ENCODE data around the gene SAXO2. TPM values are rescaled to one million over a fixed set of nuclear protein-coding genes. Genes with fewer than 3 reads are reported as not detected.
A peak's percentile ranks its signal among the peaks of the same experiment; 100 is the strongest.
"Not testable (repeated sequence)": the region's sequence is repeated elsewhere in the genome, so short reads cannot be mapped to it uniquely, and the experiment has no call there.

The SAXO2 gene
- total RNA-seq, 1 donor from 2014 or later = 2.0 TPM

DNA sequence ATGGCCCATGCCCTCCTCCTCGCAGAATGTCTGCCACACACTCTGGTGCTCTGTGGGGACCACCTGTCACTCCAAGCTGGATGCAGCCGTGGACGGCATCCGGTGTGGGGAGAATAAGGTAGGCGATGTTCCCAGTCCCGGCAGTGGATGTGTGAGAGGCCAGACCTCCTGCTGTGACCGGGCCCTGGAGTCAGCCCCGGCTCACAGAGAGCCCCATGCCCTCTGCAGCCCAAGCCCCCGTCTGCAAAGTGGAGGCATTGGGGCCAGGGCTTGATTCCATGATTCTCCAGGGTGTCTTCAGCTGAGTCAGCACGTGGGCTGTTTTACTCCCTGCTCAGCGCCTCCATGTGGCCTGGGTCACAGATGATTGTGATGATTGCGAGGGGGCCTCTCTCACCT, 54.5 kb downstream of the SAXO2 start:
- DNase-seq (ENCODE audit: low spot score) = no peak
- peak overlapping the region; percentile 57 for H3K27ac Mint-ChIP-seq (ENCODE audit: unreplicated experiment)
- peaks cover 5% of the 10 kb centered on the region for H3K27me3 Mint-ChIP-seq (ENCODE audit: unreplicated experiment)
- H3K4me1 Mint-ChIP-seq (ENCODE audit: unreplicated experiment) = no peaks in the 10 kb centered on the region
- TF ChIP-seq, protein P1, sequence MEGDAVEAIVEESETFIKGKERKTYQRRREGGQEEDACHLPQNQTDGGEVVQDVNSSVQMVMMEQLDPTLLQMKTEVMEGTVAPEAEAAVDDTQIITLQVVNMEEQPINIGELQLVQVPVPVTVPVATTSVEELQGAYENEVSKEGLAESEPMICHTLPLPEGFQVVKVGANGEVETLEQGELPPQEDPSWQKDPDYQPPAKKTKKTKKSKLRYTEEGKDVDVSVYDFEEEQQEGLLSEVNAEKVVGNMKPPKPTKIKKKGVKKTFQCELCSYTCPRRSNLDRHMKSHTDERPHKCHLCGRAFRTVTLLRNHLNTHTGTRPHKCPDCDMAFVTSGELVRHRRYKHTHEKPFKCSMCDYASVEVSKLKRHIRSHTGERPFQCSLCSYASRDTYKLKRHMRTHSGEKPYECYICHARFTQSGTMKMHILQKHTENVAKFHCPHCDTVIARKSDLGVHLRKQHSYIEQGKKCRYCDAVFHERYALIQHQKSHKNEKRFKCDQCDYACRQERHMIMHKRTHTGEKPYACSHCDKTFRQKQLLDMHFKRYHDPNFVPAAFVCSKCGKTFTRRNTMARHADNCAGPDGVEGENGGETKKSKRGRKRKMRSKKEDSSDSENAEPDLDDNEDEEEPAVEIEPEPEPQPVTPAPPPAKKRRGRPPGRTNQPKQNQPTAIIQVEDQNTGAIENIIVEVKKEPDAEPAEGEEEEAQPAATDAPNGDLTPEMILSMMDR (IDR thresholded peaks at IDR 0.05; ENCODE audit: unreplicated experiment) = no peak
- H3K9me3 Mint-ChIP-seq (ENCODE audit: unreplicated experiment) = no peaks in the 10 kb centered on the region
- no peak overlapping the region for H3K4me3 Mint-ChIP-seq (ENCODE audit: unreplicated experiment)
- no peaks in the 10 kb centered on the region for H3K36me3 Mint-ChIP-seq (ENCODE audit: low read depth, unreplicated experiment)

GRCh38 chr15:82317516-82317915, 54.9 kb downstream of the SAXO2 start:
- H3K36me3 Mint-ChIP-seq (ENCODE audit: low read depth, unreplicated experiment); DNase-seq (ENCODE audit: low spot score); H3K9me3 Mint-ChIP-seq (ENCODE audit: unreplicated experiment); H3K27me3 Mint-ChIP-seq (ENCODE audit: unreplicated experiment); H3K4me1 Mint-ChIP-seq (ENCODE audit: unreplicated experiment); H3K4me3 Mint-ChIP-seq (ENCODE audit: unreplicated experiment): not testable (repeated sequence)
- H3K27ac Mint-ChIP-seq (ENCODE audit: unreplicated experiment) = peak overlapping the region; percentile 57

DNA sequence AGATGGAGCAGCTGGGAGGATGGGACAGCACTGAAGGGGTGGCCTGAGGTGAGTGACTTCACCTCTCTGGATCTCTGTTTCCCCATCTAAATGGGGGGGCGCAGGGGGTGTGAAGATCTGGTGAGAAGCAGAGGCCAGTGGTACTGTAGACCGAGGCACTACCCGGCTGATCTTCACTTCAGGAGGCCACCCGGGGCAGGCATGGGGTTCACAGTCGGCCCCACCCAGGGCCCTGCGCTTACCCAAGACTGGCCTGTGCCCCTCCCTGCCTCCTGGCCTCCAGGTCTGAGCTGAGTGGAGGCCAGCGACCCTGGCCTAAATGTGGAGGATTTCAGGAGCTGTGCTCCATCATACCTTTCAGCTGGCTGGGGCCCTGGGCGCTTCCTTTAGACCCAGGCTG, 55.7 kb downstream of the SAXO2 start:
- H3K9me3 Mint-ChIP-seq (ENCODE audit: unreplicated experiment); H3K27me3 Mint-ChIP-seq (ENCODE audit: unreplicated experiment); H3K4me3 Mint-ChIP-seq (ENCODE audit: unreplicated experiment); DNase-seq (ENCODE audit: low spot score); H3K27ac Mint-ChIP-seq (ENCODE audit: unreplicated experiment); H3K4me1 Mint-ChIP-seq (ENCODE audit: unreplicated experiment); H3K36me3 Mint-ChIP-seq (ENCODE audit: low read depth, unreplicated experiment): not testable (repeated sequence)

DNA sequence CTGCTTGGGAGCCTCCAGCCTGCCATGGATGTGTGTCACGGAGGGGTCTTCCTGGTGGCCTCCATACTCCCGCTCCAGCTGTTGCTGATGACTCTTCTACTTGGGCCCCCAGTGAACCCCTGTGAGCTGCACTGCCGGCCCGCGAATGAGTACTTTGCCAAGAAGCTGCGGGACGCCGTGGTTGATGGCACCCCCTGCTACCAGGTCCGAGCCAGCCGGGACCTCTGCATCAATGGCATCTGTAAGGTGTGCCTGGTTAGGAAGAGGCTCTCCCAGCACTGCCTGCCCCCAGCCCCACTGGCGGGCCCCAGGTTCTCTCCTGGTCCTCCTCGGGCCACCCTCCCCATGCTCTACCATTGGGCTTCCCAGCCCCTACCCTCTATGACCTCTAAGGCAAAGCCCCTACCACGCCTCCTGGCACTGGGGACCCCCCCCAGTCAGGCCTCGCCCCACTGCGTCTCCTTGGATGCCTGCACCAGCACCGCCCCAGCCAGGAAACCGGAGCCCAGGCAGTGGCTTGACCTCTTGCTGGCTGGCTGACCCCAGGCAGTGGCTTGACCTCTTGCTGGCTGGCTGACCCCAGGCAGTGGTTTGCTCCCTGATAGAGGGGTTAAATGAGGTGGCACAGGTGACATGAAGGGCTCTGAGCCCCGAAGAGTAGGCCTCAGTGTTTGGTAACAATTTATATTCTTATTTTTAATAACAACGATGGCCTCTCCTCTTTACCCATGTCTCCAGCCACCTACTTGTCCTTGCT, 57.1 kb downstream of the SAXO2 start:
- not testable (repeated sequence) for H3K9me3 Mint-ChIP-seq (ENCODE audit: unreplicated experiment); H3K4me1 Mint-ChIP-seq (ENCODE audit: unreplicated experiment); DNase-seq (ENCODE audit: low spot score); H3K27ac Mint-ChIP-seq (ENCODE audit: unreplicated experiment); H3K4me3 Mint-ChIP-seq (ENCODE audit: unreplicated experiment); H3K27me3 Mint-ChIP-seq (ENCODE audit: unreplicated experiment); H3K36me3 Mint-ChIP-seq (ENCODE audit: low read depth, unreplicated experiment)

DNA sequence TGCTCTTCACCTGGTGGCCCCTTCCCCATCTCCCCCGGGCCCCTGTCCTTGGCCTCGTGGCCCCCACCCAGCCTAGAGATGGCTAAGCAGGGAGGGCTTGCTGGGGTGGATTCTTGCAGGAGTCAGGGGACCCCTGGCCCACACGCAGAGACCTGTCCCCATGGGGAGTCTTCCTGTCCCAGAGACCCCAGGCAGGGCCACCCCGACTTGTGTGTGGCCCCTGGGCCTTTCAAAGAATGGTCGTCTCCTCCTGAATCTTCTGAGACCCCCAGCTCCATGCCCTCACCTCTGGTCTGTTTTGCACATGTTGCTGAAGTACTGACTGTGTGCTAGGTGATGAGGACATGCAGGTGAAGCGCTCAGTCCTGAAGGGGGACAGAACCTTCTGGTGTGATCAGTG, 58.2 kb downstream of the SAXO2 start:
- DNase-seq (ENCODE audit: low spot score); H3K9me3 Mint-ChIP-seq (ENCODE audit: unreplicated experiment); H3K4me1 Mint-ChIP-seq (ENCODE audit: unreplicated experiment); H3K4me3 Mint-ChIP-seq (ENCODE audit: unreplicated experiment); H3K36me3 Mint-ChIP-seq (ENCODE audit: low read depth, unreplicated experiment); H3K27ac Mint-ChIP-seq (ENCODE audit: unreplicated experiment); H3K27me3 Mint-ChIP-seq (ENCODE audit: unreplicated experiment): not testable (repeated sequence)

- H3K4me3 Mint-ChIP-seq (ENCODE audit: unreplicated experiment); H3K36me3 Mint-ChIP-seq (ENCODE audit: low read depth, unreplicated experiment); H3K4me1 Mint-ChIP-seq (ENCODE audit: unreplicated experiment); DNase-seq (ENCODE audit: low spot score); H3K27me3 Mint-ChIP-seq (ENCODE audit: unreplicated experiment); H3K9me3 Mint-ChIP-seq (ENCODE audit: unreplicated experiment); H3K27ac Mint-ChIP-seq (ENCODE audit: unreplicated experiment): not testable (repeated sequence)
These were observed 59.9 kb downstream of the SAXO2 start for GRCh38 chr15:82322488-82322887.

- H3K27me3 Mint-ChIP-seq (ENCODE audit: unreplicated experiment) = not testable (repeated sequence)
These were observed 62.2 kb downstream of the SAXO2 start for GRCh38 chr15:82324831-82325230.

DNA sequence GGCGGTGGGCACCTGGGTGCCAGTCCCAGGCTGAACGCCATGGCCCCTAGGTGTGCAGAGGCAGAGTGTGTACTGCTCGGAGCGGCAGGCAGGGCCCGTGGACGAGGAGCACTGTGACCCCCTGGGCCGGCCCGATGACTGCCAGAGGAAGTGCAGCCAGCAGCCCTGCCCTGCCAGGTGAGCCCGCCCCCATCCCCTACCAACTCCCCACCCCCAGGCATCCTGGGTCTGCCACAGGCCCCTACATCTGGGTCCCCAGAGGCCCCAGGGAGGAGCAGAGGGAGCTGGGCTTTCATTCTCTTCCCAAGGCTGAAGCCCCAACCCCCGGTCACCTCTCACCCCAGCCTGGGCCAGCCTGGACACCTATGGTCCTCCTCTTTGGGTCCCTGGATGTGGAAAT, 63.0 kb downstream of the SAXO2 start:
- H3K9me3 Mint-ChIP-seq (ENCODE audit: unreplicated experiment); DNase-seq (ENCODE audit: low spot score); H3K27ac Mint-ChIP-seq (ENCODE audit: unreplicated experiment); H3K27me3 Mint-ChIP-seq (ENCODE audit: unreplicated experiment); H3K36me3 Mint-ChIP-seq (ENCODE audit: low read depth, unreplicated experiment); H3K4me3 Mint-ChIP-seq (ENCODE audit: unreplicated experiment); H3K4me1 Mint-ChIP-seq (ENCODE audit: unreplicated experiment): not testable (repeated sequence)

More at GRCh38 chr15:82324831-82325230, 62.2 kb downstream of the SAXO2 start:
- DNase-seq (ENCODE audit: low spot score); H3K36me3 Mint-ChIP-seq (ENCODE audit: low read depth, unreplicated experiment); H3K4me1 Mint-ChIP-seq (ENCODE audit: unreplicated experiment); H3K27ac Mint-ChIP-seq (ENCODE audit: unreplicated experiment); H3K9me3 Mint-ChIP-seq (ENCODE audit: unreplicated experiment); H3K4me3 Mint-ChIP-seq (ENCODE audit: unreplicated experiment): not testable (repeated sequence)

- DNase-seq (ENCODE audit: low spot score); H3K4me1 Mint-ChIP-seq (ENCODE audit: unreplicated experiment); H3K27ac Mint-ChIP-seq (ENCODE audit: unreplicated experiment); H3K36me3 Mint-ChIP-seq (ENCODE audit: low read depth, unreplicated experiment); H3K9me3 Mint-ChIP-seq (ENCODE audit: unreplicated experiment); H3K27me3 Mint-ChIP-seq (ENCODE audit: unreplicated experiment); H3K4me3 Mint-ChIP-seq (ENCODE audit: unreplicated experiment): not testable (repeated sequence)
These were observed 64.3 kb downstream of the SAXO2 start for GRCh38 chr15:82326896-82327295.

GRCh38 chr15:82327372-82327771, 64.8 kb downstream of the SAXO2 start:
- H3K4me3 Mint-ChIP-seq (ENCODE audit: unreplicated experiment); H3K4me1 Mint-ChIP-seq (ENCODE audit: unreplicated experiment); H3K36me3 Mint-ChIP-seq (ENCODE audit: low read depth, unreplicated experiment); H3K27me3 Mint-ChIP-seq (ENCODE audit: unreplicated experiment); DNase-seq (ENCODE audit: low spot score); H3K27ac Mint-ChIP-seq (ENCODE audit: unreplicated experiment); H3K9me3 Mint-ChIP-seq (ENCODE audit: unreplicated experiment): not testable (repeated sequence)

DNA sequence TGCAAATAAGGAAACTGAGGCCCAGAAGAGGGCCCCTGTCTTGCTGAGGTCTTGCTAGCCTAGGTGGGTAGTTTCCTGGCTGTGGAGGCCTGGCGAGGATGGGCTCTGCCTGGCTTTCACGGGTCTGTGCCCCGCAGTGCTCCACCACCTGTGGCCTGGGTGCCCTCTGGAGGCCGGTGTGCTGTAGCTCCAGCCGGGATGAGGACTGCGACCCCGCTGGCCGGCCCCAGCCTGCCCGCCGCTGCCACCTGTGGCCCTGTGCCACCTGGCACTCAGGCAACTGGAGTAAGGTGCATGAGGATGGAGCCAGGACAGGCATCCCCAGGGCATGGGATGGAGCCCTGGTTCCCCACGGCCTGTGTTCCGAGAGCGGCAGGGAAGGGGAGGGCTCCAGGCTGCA, 66.4 kb downstream of the SAXO2 start:
- not testable (repeated sequence) for H3K4me3 Mint-ChIP-seq (ENCODE audit: unreplicated experiment); H3K36me3 Mint-ChIP-seq (ENCODE audit: low read depth, unreplicated experiment); H3K27ac Mint-ChIP-seq (ENCODE audit: unreplicated experiment); H3K9me3 Mint-ChIP-seq (ENCODE audit: unreplicated experiment); DNase-seq (ENCODE audit: low spot score); H3K27me3 Mint-ChIP-seq (ENCODE audit: unreplicated experiment); H3K4me1 Mint-ChIP-seq (ENCODE audit: unreplicated experiment)

DNA sequence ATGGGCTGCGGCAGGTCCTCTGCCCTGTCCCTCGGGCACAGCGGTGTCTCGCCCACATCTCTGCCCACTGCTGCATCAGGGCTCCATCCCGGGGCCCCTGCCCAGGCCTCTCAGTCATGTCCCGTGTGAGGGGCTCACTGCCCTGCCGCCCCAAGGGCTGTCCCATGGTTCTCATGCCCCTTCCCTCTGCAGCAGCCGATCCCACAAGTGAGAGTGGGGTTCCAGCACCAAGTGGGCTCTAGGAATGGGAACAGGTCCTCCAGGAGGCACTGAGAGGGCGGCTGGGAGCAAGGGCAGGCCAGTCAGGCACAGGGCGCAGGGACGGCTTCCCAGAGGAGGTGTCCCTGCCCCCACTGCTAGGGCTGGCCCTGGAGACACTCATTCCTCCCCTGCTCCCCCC, 68.3 kb downstream of the SAXO2 start:
- not testable (repeated sequence) for H3K4me3 Mint-ChIP-seq (ENCODE audit: unreplicated experiment); DNase-seq (ENCODE audit: low spot score); H3K27me3 Mint-ChIP-seq (ENCODE audit: unreplicated experiment); H3K36me3 Mint-ChIP-seq (ENCODE audit: low read depth, unreplicated experiment); H3K27ac Mint-ChIP-seq (ENCODE audit: unreplicated experiment); H3K9me3 Mint-ChIP-seq (ENCODE audit: unreplicated experiment); H3K4me1 Mint-ChIP-seq (ENCODE audit: unreplicated experiment)

Data from endothelial cell (in vitro differentiated cells).